NB4 (cell line): ENCODE measurements around the gene ARMC3.
"Not testable (repeated sequence)": the region's sequence is repeated elsewhere in the genome, so short reads cannot be mapped to it uniquely, and the experiment has no call there.

ENCODE experiments used
- MYC ChIP-seq: IDR thresholded peaks from 2 replicates; pipeline ENCODE4 v1.6.1; 2011; ENCODE audit warnings: low read depth, low read length
- POLR2A ChIP-seq: IDR thresholded peaks from 2 replicates; pipeline ENCODE4 v1.6.1; 2011; ENCODE audit warnings: mild to moderate bottlenecking; ENCODE audit not compliant: insufficient read length; ENCODE audit errors: extremely low read depth
- TF ChIP-seq, protein P1 (sequence below): IDR thresholded peaks from one replicate; pipeline ENCODE4 v1.5.1; 2012; ENCODE audit warnings: low read depth, low read length

DNA sequence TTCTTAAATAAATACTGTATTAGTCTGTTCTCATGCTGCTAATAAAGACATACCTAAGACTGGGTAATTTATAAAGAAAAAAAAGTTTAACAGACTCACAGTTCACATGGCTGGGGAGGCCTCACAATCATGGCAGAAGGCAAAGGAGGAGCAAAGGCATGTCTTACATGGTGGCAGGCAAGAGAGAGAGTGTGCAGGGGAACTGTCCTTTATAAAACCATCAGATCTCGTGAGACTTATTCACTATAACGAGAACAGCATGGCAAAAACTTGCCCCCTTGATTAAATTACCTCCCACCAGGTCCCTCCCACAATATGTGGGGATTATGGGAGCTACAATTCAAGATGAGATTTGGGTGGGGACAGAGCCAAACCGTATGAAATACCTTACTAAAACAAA, 25.7 kb upstream of the ARMC3 start:
- TF ChIP-seq, protein P1, sequence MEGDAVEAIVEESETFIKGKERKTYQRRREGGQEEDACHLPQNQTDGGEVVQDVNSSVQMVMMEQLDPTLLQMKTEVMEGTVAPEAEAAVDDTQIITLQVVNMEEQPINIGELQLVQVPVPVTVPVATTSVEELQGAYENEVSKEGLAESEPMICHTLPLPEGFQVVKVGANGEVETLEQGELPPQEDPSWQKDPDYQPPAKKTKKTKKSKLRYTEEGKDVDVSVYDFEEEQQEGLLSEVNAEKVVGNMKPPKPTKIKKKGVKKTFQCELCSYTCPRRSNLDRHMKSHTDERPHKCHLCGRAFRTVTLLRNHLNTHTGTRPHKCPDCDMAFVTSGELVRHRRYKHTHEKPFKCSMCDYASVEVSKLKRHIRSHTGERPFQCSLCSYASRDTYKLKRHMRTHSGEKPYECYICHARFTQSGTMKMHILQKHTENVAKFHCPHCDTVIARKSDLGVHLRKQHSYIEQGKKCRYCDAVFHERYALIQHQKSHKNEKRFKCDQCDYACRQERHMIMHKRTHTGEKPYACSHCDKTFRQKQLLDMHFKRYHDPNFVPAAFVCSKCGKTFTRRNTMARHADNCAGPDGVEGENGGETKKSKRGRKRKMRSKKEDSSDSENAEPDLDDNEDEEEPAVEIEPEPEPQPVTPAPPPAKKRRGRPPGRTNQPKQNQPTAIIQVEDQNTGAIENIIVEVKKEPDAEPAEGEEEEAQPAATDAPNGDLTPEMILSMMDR: not testable (repeated sequence)
- TF ChIP-seq POLR2A, MYC: not testable (repeated sequence)
